Adrenal gland (tissue), 12 donors: ENCODE results near the gene AP4M1. TPM values are rescaled to one million over a fixed set of nuclear protein-coding genes. Genes with fewer than 3 reads are reported as not detected.

Experiments used
- DNase-seq, 7 donors: peaks; one replicate each; pipeline ENCODE4 v3.0.0-alpha.2; 2019 to 2020
- H3K27ac ChIP-seq, 5 donors: fragments of 200-600 bp; sonication (generic) in 4 of 5; 1 replicate in 3 of 5; 2 replicates in 2 of 5; pipeline versions ENCODE4 v1.5.1 to v1.8.0; 2016 to 2020; ENCODE audit warnings: mild to moderate bottlenecking in 1 of 5
- H3K27me3 ChIP-seq: fragments of 200-600 bp; 2 replicates; pipeline ENCODE4 v1.8.0; 2021
- H3K36me3 ChIP-seq, 2 donors: fragments of 200-600 bp; replicated peaks in 1 of 2; 1 replicate in 1 of 2; 2 replicates in 1 of 2; pipeline versions ENCODE4 v1.5.1 to v1.8.0; 2018 to 2022
- H3K4me1 ChIP-seq, 2 donors: fragments of 200-600 bp; replicated peaks in 1 of 2; 1 replicate in 1 of 2; 2 replicates in 1 of 2; pipeline versions ENCODE4 v1.5.1 to v1.8.0; 2018 to 2021
- H3K4me3 ChIP-seq, 4 donors: fragments of 200-600 bp; sonication (generic) in 3 of 4; one replicate each; pipeline ENCODE4 v1.5.1; 2016 to 2018
- H3K9me3 ChIP-seq, 3 donors: fragments of 200-600 bp; sonication (generic) in 1 of 3; replicated peaks in 1 of 3; 1 replicate in 2 of 3; 2 replicates in 1 of 3; pipeline versions ENCODE4 v1.5.1 to v1.8.0; 2016 to 2021
- POLR2A ChIP-seq, 2 donors: fragments of 450-650 bp; IDR thresholded peaks; one replicate each; pipeline ENCODE4 v1.6.1; 2017; ENCODE audit warnings: antibody characterized with exemption in 2 of 2, mild to moderate bottlenecking in 2 of 2, moderate library complexity in 1 of 2
- WGBS, 4 donors: extraction: QIAGEN DNeasy Blood & Tissue Kit in 2 of 4; methylation state at CpG; one replicate each; pipeline versions ENCODE4 v1.1.5 to v1.1.7; 2013 to 2017; 5-methylcytosine and 5-hydroxymethylcytosine counted together
- intact Hi-C, 2 donors: fragments of 100-400 bp; cut with DNase I; formaldehyde crosslinking; loops; one replicate each; pipeline versions ENCODE4 v1.14.1 to v1.15.0; 2022 to 2023
- polyA plus RNA-seq, 3 donors: library from polyadenylated mRNA; stranded (reverse); fragments of 200-250 nt in 2 of 3; fragments of 350-450 nt in 1 of 3; fragmentation: Illumina TruSeq in 1 of 3; extraction: RNeasy Lipid Tissue Mini Kit (QIAGEN cat#74804) in 1 of 3; gene quantifications; one replicate each; pipeline ENCODE4 v1.2.3, GENCODE V29; 2013 to 2014
- total RNA-seq, 9 donors: library from RNA; depleted of rRNA in 4 of 9; stranded (reverse); fragments of >200 nt in 4 of 9; fragments of 120-200 nt in 1 of 9; fragmentation: NEBNext Ultra II Directional in 1 of 9; extraction: Animal tissue kit (Norgen Biotek cat#: 25700) in 1 of 9; gene quantifications; one replicate each; pipeline versions ENCODE4 v1.1.0 to v1.2.4, GENCODE V29; 2013 to 2023
- TF ChIP-seq, protein P1 (sequence below), 6 experiments: fragments of 450-650 bp in 4 of 6; fragments of 200-600 bp in 2 of 6; sonication (generic) in 1 of 6; IDR thresholded peaks; 1 replicate in 5 of 6; 2 replicates in 1 of 6; pipeline versions ENCODE4 v1.5.1 to v1.8.0; 2016 to 2021; ENCODE audit warnings: antibody characterized with exemption in 6 of 6, mild to moderate bottlenecking in 2 of 6, moderate library complexity in 1 of 6
- donor health status: healthy with polysubstance abuse.
- donor health status: Bipolar disorder and iron deficiency.
- donor health status: DM: yes; HTN: yes; CAD: no.
- donor health status: DM: no; HTN: no; CAD: no.
- donor health status: DM: no; HTN: no; CAD: no.
- donor health status: DM: yes; HTN: yes; CAD: no.

Gene AP4M1
- total and polyA plus RNA-seq, 12 donors: 9.6 to 30.1 (median 16.5) TPM

DNA sequence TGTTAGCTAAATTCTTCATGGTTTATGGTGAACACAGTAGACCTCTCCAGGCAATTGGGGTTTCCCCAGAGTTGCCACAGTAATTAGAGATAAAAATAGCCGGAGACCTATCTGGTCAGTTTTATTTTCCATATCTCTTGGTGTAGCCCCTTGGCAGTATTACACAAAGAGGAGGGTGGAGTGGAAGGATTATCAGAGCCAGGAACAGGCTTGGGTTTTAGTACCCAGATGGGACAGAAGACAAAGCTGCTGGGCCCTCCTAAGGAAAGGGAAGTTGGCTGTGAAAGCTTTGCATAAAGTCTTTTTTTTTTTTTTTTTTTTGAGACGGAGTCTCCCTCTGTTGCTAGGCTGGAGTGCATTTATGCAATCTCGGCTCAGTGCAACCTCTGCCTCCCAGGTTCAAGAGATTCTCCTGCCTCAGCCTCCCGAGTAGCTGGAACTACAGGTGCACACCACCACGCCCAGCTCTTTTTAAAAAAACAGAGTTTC, 42.1 kb upstream of the AP4M1 start:
- intact Hi-C loops: loop anchor here in 1 of 2 donors (10.0 kb wide), 1 partner anchor 64 kb away; no protein-coding TSS in a partner anchor

DNA sequence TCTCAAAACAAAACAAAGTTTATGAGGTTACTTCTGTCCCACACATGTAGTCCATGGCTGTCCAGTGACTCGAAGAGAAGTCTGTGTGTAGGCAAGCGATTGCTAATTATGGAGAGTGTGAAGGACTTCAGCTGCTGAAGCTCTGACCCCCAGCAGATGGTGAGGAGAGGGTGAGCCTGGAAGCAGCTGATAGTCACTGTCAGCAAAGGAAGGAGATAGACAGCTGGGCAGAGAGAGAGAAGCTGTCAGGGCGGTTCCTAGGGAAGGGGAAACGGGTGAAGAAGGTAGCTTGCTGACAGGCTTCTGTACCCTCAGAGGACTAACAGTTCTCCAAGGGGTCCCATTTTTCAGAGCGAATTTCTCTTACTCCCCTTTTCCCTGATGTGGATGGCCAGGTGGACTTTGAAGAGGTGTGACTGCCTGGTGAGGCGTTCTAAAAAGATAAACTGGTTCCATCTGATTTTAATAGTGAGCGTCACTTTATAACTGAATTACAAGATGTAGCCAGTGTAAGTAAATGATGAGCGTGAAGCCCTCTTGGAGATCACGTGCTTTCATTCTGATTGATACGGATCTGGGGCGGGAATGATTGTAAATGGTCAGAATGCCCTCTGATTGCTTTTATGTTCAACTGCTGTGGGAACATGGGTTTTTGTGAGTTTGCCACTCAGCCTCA, 39.8 kb upstream of the AP4M1 start:
- Histone ChIP-seq H3K27ac (no peak overlapping the region), H3K27me3 (no peaks in the 10 kb centered on the region), H3K36me3 (peaks cover 0 to 62% of the 10 kb centered on the region in 2 donors), H3K9me3 (no peaks in the 10 kb centered on the region), H3K4me1 (peaks cover 6 to 16% of the 10 kb centered on the region in 2 donors), H3K4me3 (no peak overlapping the region)
- WGBS, 4 donors: 94 to 98% (median 96%) methylated on average over 11 of the region's 11 CpGs
- DNase-seq: no peak
- TF ChIP-seq, protein P1, sequence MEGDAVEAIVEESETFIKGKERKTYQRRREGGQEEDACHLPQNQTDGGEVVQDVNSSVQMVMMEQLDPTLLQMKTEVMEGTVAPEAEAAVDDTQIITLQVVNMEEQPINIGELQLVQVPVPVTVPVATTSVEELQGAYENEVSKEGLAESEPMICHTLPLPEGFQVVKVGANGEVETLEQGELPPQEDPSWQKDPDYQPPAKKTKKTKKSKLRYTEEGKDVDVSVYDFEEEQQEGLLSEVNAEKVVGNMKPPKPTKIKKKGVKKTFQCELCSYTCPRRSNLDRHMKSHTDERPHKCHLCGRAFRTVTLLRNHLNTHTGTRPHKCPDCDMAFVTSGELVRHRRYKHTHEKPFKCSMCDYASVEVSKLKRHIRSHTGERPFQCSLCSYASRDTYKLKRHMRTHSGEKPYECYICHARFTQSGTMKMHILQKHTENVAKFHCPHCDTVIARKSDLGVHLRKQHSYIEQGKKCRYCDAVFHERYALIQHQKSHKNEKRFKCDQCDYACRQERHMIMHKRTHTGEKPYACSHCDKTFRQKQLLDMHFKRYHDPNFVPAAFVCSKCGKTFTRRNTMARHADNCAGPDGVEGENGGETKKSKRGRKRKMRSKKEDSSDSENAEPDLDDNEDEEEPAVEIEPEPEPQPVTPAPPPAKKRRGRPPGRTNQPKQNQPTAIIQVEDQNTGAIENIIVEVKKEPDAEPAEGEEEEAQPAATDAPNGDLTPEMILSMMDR (IDR thresholded peaks at IDR 0.05): no peak
- TF ChIP-seq POLR2A (IDR thresholded peaks at IDR 0.05): no peak
- intact Hi-C loops: no loop called here

More for the DNA sequence above, 42.1 kb upstream of the AP4M1 start:
- Histone ChIP-seq H3K4me3 (no peak overlapping the region), H3K4me1 (no peaks in the 10 kb centered on the region), H3K27ac (no peak overlapping the region), H3K27me3 (no peaks in the 10 kb centered on the region), H3K9me3 (no peaks in the 10 kb centered on the region), H3K36me3 (peaks cover 0 to 57% of the 10 kb centered on the region in 2 donors)
- TF ChIP-seq, protein P1 (IDR thresholded peaks at IDR 0.05): no peak
- no peak for TF ChIP-seq POLR2A (IDR thresholded peaks at IDR 0.05)
- DNase-seq: no peak
- 87 to 90% (median 88%) methylated on average over 5 of the region's 5 CpGs for WGBS, 4 donors

DNA sequence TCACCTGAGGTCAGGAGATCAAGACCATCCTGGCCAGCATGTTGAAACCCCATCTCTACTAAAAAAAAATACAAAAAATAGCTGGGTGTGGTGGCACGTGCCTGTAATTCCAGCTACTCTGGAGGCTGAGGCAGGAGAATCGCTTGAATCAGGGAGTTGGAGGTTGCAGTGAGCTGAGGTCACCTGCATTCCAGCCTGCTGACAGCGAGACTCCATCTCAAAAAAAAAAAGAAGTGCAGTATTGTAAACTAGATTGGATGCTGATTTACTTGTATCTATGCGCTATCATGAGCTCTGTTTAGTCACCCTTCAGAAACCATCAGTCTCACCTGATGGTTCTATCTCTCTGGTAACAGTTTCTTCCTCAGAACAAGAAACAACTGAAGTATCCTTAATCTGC, 38.1 kb upstream of the AP4M1 start:
- WGBS, 4 donors: 93 to 100% (median 95%) methylated on average over 4 of the region's 4 CpGs
- no peak overlapping the region for H3K27ac ChIP-seq
- no peaks in the 10 kb centered on the region for H3K27me3 ChIP-seq
- no peaks in the 10 kb centered on the region for H3K9me3 ChIP-seq
- H3K4me3 ChIP-seq: no peak overlapping the region
- TF ChIP-seq, protein P1 (IDR thresholded peaks at IDR 0.05): no peak
- no peak for TF ChIP-seq POLR2A (IDR thresholded peaks at IDR 0.05)
- intact Hi-C loops: no loop called here
- H3K4me1 ChIP-seq: peaks cover 6 to 16% of the 10 kb centered on the region in 2 donors
- DNase-seq: no peak
- H3K36me3 ChIP-seq: peaks cover 0 to 50% of the 10 kb centered on the region in 2 donors

DNA sequence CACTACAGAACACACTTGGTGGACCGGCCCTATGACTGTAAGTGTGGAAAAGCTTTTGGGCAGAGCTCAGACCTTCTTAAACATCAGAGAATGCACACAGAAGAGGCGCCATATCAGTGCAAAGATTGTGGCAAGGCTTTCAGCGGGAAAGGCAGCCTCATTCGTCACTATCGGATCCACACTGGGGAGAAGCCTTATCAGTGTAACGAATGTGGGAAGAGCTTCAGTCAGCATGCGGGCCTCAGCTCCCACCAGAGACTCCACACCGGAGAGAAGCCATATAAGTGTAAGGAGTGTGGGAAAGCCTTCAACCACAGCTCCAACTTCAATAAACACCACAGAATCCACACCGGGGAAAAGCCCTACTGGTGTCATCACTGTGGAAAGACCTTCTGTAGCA, 37.3 kb upstream of the AP4M1 start:
- WGBS, 4 donors: 86 to 93% (median 92%) methylated on average over 9 of the region's 9 CpGs
- Histone ChIP-seq H3K9me3 (no peaks in the 10 kb centered on the region), H3K4me1 (peaks cover 6 to 16% of the 10 kb centered on the region in 2 donors), H3K4me3 (no peak overlapping the region), H3K27ac (no peak overlapping the region), H3K36me3 (peaks cover 0 to 44% of the 10 kb centered on the region in 2 donors), H3K27me3 (no peaks in the 10 kb centered on the region)
- no peak for TF ChIP-seq POLR2A (IDR thresholded peaks at IDR 0.05)
- TF ChIP-seq, protein P1 (IDR thresholded peaks at IDR 0.05): no peak
- DNase-seq: no peak
- intact Hi-C loops: no loop called here
